Left ventricle myocardium inferior (tissue), 1 donor: Measurements from ENCODE around the gene CFAP97. TPM values are rescaled to one million over a fixed set of nuclear protein-coding genes. Genes with fewer than 3 reads are reported as not detected.

ENCODE experiments used
- DNase-seq: peaks from one replicate; pipeline ENCODE4 v3.0.0-alpha.2; 2020
- H3K27ac ChIP-seq: fragments of 200-600 bp; replicated peaks from 2 replicates; pipeline ENCODE4 v1.8.0; 2021
- H3K27me3 ChIP-seq: fragments of 200-600 bp; 2 replicates; pipeline ENCODE4 v1.8.0; 2021; ENCODE audit warnings: low read depth
- H3K36me3 ChIP-seq: fragments of 200-600 bp; 2 replicates; pipeline ENCODE4 v1.8.0; 2021
- H3K4me1 ChIP-seq: fragments of 200-600 bp; 2 replicates; pipeline ENCODE4 v1.8.0; 2021
- H3K4me3 ChIP-seq: fragments of 200-600 bp; 2 replicates; pipeline ENCODE4 v1.8.0; 2021; ENCODE audit warnings: mild to moderate bottlenecking, moderate library complexity
- H3K9me3 ChIP-seq: fragments of 200-600 bp; replicated peaks from 2 replicates; pipeline ENCODE4 v1.8.0; 2021
- CTCF ChIP-seq: fragments of 200-600 bp; IDR thresholded peaks from 2 replicates; pipeline ENCODE4 v1.8.0; 2021; ENCODE audit warnings: antibody characterized with exemption, mild to moderate bottlenecking, borderline replicate concordance
- intact Hi-C: fragments of 100-400 bp; cut with micrococcal nuclease; formaldehyde crosslinking; loops from one replicate; pipeline ENCODE4 v1.11.0; 2022
- total RNA-seq: library from RNA; stranded (reverse); fragmentation: NEBNext Ultra II Directional; extraction: Animal tissue kit (Norgen Biotek cat#: 25700); gene quantifications from one replicate; pipeline ENCODE4 v1.2.1, GENCODE V29; 2021
- donor health status: DM: no; HTN: yes; CAD: no; lungs with severe emphysema.

CFAP97 gene
- total RNA-seq, 1 donor from 2014 or later: 11.7 TPM

- TF ChIP-seq CTCF: no peak
- Histone ChIP-seq H3K27me3 (no peaks in the 10 kb centered on the region), H3K36me3 (no peaks in the 10 kb centered on the region), H3K27ac (peak overlapping the region; percentile 75), H3K9me3 (no peaks in the 10 kb centered on the region), H3K4me3 (no peak overlapping the region), H3K4me1 (peaks cover 47% of the 10 kb centered on the region)
- DNase-seq: no peak
- intact Hi-C loops: no loop called here
These were observed 84.9 kb downstream of the CFAP97 start for GRCh38 chr4:185118876-185119275.

- Histone ChIP-seq H3K4me1 (peaks cover 62% of the 10 kb centered on the region), H3K27me3 (no peaks in the 10 kb centered on the region), H3K27ac (peak overlapping the region; percentile 85), H3K4me3 (no peak overlapping the region), H3K9me3 (no peaks in the 10 kb centered on the region), H3K36me3 (no peaks in the 10 kb centered on the region)
- DNase-seq: no peak
- no peak for TF ChIP-seq CTCF
- intact Hi-C loops: no loop called here
These were observed 86.4 kb downstream of the CFAP97 start for GRCh38 chr4:185117300-185117934.

- peak overlapping the region; percentile 85 for H3K27ac ChIP-seq
- no peaks in the 10 kb centered on the region for H3K9me3 ChIP-seq
- intact Hi-C loops: no loop called here
- H3K4me3 ChIP-seq: peak overlapping the region; percentile 12
- peak; percentile 69 for DNase-seq
- no peak for TF ChIP-seq CTCF
- H3K27me3 ChIP-seq: no peaks in the 10 kb centered on the region
- no peaks in the 10 kb centered on the region for H3K36me3 ChIP-seq
- peaks cover 78% of the 10 kb centered on the region for H3K4me1 ChIP-seq
These were observed 88.0 kb downstream of the CFAP97 start for GRCh38 chr4:185115827-185116232.

- peak overlapping the region; percentile 90 for H3K27ac ChIP-seq
- intact Hi-C loops: no loop called here
- peaks cover 78% of the 10 kb centered on the region for H3K4me1 ChIP-seq
These were observed 90.5 kb downstream of the CFAP97 start for GRCh38 chr4:185113340-185113739.

GRCh38 chr4:185112104-185112503, 91.7 kb downstream of the CFAP97 start:
- Histone ChIP-seq H3K4me1 (peaks cover 67% of the 10 kb centered on the region), H3K36me3 (no peaks in the 10 kb centered on the region), H3K9me3 (no peaks in the 10 kb centered on the region), H3K27me3 (no peaks in the 10 kb centered on the region), H3K27ac (peak overlapping the region; percentile 90), H3K4me3 (no peak overlapping the region)
- TF ChIP-seq CTCF: no peak
- intact Hi-C loops: no loop called here
- DNase-seq: no peak

More at GRCh38 chr4:185113340-185113739, 90.5 kb downstream of the CFAP97 start:
- no peak for TF ChIP-seq CTCF
- Histone ChIP-seq H3K36me3 (no peaks in the 10 kb centered on the region), H3K27me3 (no peaks in the 10 kb centered on the region), H3K4me3 (no peak overlapping the region), H3K9me3 (no peaks in the 10 kb centered on the region)
- no peak for DNase-seq
